PFSK-1 (cell line): ENCODE measurements around the gene NR2E3.

Source experiments
- TAF1 ChIP-seq: IDR thresholded peaks from 2 replicates; pipeline ENCODE4 v1.6.1; 2012; ENCODE audit warnings: low read length, control low read depth, borderline replicate concordance; ENCODE audit not compliant: insufficient read depth
- TF ChIP-seq, protein P1 (sequence below), 2 experiments: IDR thresholded peaks; 2 replicates each; pipeline versions ENCODE4 v1.6.1 to v1.8.0; 2011 to 2012; ENCODE audit warnings: low read depth in 2 of 2, low read length in 2 of 2, control low read depth in 1 of 2, inconsistent platforms in 1 of 2, mild to moderate bottlenecking in 1 of 2, moderate library complexity in 1 of 2; ENCODE audit not compliant: insufficient read depth in 1 of 2

DNA sequence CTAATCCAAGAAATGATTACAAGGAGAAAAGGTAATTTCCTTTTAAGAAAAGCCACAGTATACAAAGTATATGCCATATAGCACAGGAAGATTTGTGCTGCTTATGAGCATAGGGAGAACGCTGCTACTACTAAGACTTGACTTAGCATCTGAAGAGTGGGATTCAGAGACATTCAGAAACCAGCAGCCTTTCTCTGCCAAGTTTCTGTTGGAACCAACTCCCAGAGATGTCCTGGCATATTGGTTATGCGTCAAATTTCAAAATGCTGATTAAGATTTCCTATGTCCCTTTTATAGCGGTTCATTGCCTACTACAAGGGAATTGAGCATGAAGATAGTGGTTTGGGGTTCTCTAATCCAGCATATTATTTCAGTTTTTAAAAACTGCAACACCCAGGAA lies 4.9 kb downstream of the NR2E3 start:
- TF ChIP-seq TAF1: no peak
- TF ChIP-seq, protein P1, sequence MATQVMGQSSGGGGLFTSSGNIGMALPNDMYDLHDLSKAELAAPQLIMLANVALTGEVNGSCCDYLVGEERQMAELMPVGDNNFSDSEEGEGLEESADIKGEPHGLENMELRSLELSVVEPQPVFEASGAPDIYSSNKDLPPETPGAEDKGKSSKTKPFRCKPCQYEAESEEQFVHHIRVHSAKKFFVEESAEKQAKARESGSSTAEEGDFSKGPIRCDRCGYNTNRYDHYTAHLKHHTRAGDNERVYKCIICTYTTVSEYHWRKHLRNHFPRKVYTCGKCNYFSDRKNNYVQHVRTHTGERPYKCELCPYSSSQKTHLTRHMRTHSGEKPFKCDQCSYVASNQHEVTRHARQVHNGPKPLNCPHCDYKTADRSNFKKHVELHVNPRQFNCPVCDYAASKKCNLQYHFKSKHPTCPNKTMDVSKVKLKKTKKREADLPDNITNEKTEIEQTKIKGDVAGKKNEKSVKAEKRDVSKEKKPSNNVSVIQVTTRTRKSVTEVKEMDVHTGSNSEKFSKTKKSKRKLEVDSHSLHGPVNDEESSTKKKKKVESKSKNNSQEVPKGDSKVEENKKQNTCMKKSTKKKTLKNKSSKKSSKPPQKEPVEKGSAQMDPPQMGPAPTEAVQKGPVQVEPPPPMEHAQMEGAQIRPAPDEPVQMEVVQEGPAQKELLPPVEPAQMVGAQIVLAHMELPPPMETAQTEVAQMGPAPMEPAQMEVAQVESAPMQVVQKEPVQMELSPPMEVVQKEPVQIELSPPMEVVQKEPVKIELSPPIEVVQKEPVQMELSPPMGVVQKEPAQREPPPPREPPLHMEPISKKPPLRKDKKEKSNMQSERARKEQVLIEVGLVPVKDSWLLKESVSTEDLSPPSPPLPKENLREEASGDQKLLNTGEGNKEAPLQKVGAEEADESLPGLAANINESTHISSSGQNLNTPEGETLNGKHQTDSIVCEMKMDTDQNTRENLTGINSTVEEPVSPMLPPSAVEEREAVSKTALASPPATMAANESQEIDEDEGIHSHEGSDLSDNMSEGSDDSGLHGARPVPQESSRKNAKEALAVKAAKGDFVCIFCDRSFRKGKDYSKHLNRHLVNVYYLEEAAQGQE (IDR thresholded peaks at IDR 0.05; ENCODE audit: insufficient read depth in 1 of 2, low read depth in 2 of 2, low read length in 2 of 2): no peak
